ENCODE measurements around the gene GPX3.

DNA sequence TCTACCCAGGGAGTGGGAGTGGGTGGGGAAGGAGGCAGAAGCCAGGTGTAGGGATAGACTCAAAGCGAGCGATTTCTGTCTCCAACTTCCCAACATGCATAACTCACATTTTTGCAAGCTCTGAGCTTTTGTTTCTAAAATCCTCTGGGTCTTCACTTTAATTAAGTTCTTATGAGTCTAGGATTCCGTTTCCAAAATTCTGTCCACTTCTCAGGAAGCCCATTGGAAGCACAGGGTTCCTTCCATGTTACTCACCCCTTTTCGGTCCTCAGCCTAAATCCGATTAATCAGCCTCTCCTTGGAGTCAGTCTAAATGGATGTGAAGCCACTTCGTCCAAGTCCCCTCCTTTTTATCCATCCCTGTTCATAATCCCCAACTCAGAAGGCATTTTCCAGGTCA, 1.4 kb downstream of the GPX3 start:
- TF ChIP-seq, protein P1, sequence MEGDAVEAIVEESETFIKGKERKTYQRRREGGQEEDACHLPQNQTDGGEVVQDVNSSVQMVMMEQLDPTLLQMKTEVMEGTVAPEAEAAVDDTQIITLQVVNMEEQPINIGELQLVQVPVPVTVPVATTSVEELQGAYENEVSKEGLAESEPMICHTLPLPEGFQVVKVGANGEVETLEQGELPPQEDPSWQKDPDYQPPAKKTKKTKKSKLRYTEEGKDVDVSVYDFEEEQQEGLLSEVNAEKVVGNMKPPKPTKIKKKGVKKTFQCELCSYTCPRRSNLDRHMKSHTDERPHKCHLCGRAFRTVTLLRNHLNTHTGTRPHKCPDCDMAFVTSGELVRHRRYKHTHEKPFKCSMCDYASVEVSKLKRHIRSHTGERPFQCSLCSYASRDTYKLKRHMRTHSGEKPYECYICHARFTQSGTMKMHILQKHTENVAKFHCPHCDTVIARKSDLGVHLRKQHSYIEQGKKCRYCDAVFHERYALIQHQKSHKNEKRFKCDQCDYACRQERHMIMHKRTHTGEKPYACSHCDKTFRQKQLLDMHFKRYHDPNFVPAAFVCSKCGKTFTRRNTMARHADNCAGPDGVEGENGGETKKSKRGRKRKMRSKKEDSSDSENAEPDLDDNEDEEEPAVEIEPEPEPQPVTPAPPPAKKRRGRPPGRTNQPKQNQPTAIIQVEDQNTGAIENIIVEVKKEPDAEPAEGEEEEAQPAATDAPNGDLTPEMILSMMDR (IDR thresholded peaks at IDR 0.05): no peak
- no peak for TF ChIP-seq ZFX (IDR thresholded peaks at IDR 0.05; ENCODE audit: borderline replicate concordance)

Measured in 22Rv1 (cell line).